IPS-NIHi7 (cell line): Measurements from ENCODE around the gene TCTN1.
"Not testable (repeated sequence)": the region's sequence is repeated elsewhere in the genome, so short reads cannot be mapped to it uniquely, and the experiment has no call there.

ENCODE experiments used
- DNase-seq: peaks from one replicate; pipeline ENCODE4 v3.0.0; 2012; ENCODE audit warnings: mixed read lengths; ENCODE audit errors: extremely low spot score

Gene TCTN1

DNA sequence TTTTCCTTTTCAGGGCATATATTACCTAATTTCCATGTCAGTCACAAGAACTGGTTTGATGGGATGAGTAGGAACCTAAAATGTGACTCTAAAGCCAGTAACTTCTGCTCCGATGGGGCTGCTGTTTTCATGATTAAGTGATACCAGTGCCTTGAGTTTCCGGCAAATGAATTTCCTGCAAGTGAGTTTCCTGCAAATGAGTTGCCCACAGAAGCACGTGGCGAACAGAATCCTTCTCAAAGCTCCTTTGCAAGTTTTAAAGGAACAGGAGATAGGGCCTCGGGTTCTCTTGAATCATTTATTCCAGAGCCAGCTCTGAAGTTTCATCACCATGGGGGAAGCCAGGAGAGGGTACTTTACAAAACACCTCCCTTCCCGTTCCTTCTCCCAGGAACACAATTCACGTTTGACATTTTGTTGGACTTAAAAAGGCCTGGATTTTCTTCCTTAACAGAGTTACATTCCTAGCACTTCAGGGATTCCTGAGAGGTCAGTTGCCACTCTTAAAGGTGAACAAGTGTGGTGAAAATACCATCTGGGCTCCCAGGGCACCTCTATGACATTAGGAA lies 28.6 kb upstream of the TCTN1 start:
- no peak for DNase-seq

DNA sequence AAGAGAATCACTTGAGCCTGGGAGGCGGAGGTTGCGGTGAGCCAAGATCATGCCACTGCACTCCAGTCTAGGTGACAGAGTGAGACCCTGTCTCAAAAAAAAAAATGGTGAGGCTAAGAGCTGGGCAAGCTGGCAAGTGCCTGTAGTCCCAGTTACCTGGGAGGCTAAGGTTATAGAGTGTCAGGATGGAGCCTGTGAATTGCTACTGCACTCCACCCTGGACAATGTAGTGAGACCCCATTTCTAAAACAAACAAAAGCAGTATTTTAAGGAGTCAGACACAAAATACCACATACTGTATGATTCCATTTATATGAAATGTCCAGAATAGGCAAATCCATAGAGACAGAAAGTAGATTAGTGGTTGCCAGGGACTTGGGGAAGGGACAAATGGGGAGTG lies 26.8 kb upstream of the TCTN1 start:
- DNase-seq, result not testable (repeated sequence)

DNA sequence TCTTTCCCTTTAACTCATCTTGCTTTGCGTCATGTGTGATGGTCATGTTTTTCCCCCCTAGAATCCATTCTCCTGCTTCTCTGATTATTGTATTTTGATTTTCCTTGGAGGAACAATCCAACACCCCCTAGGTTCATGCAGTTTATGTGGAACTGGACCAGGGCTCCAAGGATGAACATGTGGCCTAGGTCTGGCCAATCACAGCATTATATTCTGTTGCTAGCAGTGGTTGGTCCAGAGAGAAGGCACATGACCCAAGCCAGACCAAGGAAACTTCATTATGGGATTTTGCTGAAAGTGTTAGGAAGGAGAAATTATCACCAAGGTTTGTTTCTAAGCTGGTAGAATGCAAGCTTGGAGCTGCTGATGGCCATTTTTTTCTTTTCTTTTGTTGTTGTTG lies 23.9 kb upstream of the TCTN1 start:
- DNase-seq, result no peak

DNA sequence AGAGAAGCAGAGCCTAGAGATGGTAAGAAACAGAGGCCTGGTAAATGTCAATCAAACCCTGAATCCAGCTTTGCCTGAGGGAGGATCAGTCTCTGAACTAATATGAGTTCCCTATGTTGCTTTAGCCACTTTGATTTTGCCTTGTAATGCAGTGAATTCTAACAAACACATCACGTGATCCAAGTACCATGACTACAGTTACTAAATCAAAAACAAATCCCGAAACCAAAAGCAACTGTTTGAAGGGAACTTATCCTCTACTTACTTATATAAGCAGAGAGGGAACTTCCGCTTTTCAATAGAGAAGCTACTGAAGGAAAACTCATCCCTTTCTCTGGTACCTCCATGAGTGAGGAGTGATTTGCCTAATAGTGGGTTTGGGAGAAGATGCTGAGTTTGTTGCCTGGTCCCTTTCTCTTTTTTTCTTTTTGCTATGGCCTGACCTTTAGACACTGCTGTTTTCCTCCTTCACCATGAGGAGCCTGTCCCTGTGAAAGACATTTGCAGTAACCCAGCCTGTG lies 23.1 kb upstream of the TCTN1 start:
- DNase-seq, result no peak

DNA sequence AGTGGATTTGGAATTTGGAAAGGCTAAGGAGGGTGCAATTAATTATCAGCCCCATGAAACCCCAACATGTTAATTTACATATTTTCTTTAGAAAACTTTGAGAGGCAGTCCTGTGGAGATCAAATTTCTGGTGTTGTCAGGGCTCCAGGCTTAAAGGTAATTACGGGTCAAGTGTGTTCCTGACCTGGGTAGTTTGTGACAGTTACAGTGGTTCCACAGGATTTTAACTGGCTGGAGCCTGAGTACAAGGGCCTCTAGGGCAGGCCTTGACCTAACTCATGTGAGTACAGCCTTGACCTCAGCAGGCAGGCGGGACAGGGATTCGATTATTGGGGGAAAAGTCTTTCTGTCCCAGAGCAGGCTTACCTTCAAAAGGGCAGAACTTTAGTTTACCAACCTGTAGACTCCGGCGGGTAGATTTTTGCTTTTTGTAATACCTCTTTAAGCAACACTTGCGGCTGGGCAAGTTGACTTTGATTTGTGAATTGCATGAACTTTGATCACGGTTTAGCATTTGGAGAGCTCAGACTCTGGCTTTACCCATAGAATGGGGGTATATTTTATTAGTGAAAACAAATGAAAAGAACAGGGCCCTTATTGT lies 22.4 kb upstream of the TCTN1 start:
- no peak for DNase-seq

DNA sequence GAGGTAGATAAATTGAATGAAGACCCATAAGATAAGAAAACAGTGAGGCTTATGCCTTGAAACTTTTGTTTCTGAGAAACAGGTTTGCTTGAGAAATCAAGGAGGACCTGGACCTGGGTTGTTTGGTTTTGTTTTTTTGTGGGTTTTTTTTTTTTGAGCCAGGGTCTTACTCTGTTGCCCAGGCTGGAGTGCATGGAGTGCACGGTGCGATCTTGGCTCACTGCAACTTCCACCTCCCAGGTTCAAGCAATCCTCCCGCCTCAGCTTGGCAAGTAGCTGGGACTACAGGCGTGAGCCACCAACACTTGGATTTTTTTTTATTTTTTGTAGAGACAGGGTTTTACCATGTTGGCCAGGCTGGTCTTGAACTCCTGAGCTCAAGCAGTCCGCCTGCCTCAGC lies 21.9 kb upstream of the TCTN1 start:
- DNase-seq, result no peak

DNA sequence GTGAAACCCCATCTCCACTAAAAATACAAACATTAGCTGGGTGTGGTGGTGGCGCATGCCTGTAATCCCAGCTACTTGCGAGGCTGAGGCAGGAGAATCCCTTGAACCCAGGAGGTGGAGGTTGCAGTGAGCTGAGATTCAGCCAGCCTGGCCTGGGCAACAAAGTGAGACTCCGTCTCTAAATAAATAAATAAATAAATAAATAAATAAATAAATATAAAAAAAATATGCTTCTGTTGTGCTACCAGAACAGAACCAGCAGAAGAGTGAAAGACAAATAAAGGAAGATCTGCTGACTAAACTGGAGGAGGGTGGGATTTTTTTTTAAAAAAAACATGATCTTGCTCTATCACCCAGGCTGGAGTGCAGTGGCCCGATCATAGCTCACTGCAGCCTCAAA lies 21.0 kb upstream of the TCTN1 start:
- DNase-seq, result not testable (repeated sequence)

DNA sequence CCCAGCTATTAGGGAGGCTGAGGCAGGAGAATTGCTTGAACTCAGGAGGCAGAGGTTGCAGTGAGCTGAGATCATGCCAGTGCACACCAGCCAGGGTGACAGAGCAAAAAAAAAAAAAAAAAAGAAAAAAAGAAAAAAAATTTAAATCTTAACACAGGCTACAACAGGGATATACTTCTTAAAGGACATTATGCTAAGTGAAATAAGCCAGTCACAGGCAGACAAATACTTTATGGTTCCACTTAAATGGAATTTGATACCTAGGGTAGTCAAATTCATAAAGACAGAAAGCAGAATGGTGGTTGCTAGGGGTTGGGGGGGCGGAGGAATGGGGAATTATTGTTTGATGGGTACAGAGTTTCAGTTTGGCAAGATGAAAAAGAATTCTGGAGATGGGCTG lies 16.0 kb upstream of the TCTN1 start:
- DNase-seq, result no peak

DNA sequence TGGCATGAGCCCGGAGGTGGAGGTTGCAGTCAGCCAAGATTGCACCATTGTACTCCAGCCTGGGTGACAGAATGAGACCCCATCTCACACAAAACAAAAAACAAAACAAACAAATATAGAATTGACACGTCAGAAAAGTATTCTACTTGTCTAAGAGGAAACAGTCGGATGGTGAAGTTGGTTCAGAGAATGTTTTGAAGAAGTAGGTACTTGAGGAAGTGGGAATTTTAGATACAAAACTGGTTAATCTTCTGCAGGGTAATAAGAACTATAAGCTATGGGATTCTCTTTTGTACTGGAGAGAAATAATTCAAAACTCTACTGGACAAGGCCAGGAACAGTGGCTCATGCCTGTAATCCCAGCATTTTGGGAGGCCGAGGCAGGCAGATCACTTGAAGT lies 14.6 kb upstream of the TCTN1 start:
- no peak for DNase-seq

DNA sequence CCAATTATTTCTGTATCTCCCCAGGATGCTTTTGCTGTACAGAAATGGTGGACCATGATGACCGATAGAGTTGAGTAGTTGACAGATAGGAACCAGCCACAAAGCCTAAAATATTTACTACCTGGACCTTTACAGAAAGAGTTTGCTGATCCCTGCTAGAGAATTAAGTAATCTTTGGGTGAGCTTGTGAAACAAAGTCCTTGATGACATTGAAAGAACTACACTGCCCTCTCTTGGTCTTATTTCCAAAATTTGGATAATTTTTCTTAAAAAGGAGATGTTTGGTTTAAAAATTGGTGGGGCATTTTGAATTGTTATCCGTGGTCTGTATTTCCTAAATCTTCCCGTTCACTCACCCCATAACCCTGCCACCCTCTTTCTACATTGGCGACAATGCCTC lies 13.7 kb upstream of the TCTN1 start:
- DNase-seq, result peak; percentile 26

DNA sequence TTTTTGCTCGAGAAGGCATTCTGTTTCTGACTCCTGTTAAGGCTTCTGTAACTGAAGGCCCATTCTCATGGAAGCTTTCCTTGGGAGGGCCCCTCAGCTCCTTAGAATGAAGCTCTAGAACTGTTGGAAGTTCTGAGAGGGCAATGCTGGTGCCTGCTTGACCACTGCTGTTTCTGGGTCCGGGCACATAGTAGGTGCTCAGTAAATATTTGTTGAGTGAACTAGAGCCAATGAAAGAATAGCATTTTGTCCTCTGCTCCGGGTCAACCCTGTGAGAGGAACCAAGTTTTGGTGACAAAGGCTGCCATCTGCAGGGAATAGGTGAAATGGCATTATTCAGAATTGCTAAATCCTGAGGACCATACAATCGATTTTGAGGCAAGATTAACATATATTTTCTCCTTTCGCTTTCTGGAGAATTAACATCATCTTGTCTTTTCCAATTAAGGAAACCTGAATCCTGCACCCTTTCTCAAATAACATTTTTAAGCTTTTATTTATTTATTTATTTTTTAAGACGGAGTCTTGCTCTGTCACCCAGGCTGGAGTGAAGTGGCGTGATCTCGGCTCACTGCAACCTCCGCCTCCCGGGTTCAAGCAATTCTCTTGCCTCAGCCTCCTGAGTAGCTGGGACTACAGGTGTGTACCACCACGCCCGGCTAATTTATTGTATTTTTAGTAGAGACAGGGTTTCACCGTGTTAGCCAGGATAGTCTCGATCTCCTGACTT lies 11.7 kb upstream of the TCTN1 start:
- peak; percentile 76 for DNase-seq

DNA sequence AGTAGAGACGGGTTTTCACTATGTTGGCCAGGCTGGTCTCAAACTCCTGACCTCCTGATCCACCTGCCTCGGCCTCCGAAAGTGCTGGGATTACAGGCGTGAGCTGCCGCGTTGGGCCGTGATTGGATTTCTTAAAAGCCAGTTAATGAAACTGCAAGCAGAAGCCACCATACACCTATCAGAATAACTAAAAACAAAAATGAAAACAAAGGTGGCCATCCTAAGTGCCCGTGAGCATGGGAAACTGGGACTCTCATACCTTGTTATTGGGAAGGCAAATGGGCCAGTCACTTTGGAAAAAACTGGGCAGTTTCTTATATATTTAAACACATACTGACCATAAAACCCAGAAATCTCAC lies 7.7 kb upstream of the TCTN1 start:
- no peak for DNase-seq

DNA sequence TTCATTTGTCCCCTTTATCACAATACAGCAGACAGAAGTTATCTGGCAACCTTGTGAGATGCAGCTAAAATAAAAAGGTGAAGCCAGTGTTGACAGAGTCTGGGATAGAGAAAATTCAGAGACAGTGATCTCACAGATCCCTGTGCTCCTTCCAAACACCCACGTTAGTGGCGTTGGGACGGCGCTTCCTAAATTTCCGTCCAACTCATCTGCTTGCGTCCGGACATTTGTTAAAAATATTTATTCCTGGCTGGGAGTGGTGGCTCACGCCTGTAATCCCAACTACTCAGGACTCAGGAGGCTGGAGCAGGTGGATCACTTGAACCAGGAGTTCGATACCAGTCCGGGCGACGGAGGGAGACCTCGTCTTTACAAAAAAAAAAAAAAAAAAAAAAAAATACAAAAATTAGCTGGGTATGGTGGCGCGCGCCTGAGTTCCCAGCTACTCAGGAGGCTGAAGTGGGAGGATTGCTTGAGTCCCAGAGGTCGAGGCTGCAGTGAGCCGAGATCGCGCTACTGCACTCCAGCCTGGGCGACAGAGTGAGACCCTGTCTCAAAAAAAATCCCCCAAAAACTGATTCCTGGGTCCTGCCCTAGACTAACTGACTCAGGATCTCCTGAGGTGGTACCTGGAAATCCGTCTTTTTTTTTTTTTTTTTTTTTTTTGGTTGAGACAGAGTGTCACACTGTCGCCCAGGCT lies 708 bp upstream of the TCTN1 start:
- no peak for DNase-seq

DNA sequence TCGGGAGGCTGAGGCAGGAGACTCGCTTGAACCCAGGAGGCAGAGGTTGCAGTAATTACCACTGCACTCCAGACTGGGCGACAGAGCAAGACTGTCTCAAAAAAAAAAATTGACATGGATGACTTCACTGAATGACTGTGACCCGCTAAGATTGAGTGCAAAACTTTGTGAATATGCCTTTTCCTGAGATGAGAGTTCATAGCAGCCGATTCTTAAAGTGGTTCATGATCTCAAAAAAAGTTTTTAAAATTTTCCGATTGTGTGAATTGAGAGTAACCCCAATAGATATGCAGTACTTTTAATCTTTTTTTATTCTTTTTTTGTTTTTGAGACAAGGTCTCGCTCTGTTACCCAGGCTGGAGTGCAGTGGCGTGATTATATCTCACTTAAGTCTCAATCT lies 1.2 kb downstream of the TCTN1 start:
- no peak for DNase-seq

DNA sequence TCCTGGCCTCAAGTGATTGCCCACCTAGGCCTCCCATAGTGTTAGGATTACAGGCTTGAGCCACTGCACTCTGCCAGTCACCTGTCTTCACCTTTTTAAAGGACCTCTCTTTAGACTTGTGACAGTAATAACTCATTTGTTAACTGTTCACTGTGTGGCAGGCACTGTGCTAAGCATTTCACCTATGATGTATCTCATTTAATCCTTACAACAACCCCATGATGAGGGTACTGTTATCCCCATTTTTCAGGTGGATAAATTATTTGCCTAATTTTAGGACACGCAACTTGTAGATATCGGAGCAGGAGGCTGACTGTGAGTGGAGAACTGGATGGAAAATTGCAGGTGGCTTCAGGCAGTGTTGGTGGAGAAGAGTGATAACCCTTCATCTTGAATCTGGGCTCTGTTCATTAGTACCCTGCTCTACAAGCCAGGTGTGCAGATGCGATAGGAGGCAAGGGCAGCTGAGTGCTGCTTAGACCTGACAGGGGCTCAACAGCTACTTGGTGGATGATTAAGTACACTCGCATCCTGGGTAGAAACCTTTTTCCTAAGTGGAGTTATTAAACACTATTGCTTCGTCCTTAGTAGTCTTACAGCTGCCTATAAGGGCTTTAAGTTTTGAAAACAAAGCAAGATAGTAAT lies 2.7 kb downstream of the TCTN1 start:
- no peak for DNase-seq

DNA sequence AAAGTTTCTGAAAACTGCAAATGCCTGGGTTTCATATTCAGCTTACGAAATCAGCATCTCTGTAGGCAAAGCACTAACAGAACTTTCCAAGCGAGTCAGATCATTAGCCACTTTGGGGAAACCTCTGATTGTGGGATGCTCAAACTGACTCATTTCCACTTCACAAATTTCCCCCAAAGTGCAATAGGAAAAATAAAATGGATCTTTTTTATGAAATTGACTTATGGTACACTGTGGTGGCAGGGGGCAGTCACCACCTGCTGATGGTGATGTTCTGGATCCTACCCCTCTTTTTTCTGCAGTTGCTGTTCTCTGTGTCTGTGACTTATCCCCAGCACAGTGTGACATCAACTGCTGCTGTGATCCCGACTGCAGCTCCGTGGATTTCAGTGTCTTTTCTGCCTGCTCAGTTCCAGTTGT lies 5.6 kb downstream of the TCTN1 start:
- DNase-seq, result no peak

DNA sequence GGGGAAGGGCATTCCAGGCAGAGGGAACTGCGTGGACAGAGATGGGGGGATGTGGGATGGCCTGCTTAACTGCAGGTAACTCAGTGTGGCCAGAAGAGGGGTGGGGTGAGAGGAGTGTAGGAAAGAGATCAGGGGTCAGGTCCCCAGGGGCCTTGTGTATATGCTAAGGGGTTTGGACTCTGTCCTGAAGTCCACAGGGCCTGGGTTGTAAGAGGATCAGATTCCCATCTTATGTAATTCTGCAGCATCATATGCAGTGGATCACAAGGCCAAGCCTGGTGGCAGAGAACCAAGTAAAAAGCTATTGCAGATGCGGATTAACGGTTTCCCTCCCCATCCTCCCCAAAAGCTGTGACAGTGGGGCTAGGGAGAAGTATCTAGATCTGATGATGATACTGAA lies 8.7 kb downstream of the TCTN1 start:
- DNase-seq, result no peak

DNA sequence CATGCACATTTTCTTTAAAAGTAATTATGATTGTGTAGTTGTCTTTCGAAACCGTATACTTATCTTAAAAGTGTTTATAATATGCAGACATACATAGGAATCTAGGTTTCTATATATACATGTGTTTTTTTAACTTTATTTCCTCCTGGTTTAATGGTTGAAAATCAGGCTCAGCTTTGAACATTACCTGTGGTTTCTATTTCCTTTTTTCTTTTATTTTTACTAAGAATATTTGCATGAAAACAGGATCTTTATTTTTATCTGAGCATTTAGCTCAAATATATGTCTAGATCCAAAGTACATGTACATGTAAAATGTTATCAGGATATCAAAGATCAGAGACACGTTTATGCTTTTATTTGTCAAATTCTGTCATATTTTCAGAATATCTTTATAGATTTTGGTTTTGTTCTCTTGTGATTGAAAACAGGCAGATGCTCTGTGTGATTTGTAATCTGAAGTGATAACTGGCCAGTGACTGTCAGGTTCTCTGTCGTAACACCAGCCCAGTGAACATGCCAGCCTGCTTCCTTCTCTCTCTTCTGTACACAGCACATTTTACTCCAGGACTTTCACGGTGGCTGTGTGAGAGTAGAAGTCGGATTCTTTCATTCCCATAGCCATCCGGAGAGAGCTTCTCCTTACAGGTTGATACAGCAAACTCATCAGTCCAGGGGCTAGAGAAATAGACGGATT lies 13.7 kb downstream of the TCTN1 start:
- no peak for DNase-seq

DNA sequence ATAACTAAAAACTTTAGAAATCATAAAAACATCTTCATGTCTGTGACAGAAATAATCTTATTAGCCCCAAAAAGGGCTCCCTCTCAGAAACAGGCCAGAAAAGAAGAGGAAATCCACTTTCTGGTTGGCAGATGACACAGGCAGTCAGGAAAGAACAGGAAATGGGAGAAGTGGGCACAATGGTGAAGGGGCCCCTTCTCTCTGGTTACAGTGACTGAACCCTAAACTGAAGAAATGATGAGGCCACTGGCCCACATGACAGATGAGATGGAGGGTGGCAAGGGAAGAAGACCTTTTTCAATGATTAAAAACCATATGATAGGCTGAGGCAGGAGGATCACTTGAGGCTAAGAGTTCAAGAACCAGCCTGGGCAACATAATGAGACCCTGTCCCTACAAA lies 21.1 kb downstream of the TCTN1 start:
- DNase-seq, result no peak

DNA sequence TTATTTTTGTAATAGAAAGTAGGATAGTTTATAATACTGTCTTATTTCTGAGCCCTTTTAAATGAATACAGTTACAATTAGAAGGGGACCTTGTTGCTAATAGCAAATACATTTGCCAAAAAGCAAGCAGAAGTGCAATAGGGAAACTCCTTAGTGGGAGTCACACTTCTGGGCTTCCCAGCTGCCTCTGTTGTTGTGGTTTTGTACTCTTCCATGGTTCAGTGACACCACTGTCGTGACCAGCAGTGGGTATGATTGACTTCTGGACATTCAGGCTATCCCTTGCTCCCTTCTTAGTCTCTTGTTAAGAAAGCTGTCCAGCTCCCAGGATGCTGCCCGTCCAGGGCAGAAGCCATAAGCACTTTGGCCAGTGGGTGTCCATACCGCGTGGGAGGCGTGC lies 22.6 kb downstream of the TCTN1 start:
- DNase-seq, result no peak

DNA sequence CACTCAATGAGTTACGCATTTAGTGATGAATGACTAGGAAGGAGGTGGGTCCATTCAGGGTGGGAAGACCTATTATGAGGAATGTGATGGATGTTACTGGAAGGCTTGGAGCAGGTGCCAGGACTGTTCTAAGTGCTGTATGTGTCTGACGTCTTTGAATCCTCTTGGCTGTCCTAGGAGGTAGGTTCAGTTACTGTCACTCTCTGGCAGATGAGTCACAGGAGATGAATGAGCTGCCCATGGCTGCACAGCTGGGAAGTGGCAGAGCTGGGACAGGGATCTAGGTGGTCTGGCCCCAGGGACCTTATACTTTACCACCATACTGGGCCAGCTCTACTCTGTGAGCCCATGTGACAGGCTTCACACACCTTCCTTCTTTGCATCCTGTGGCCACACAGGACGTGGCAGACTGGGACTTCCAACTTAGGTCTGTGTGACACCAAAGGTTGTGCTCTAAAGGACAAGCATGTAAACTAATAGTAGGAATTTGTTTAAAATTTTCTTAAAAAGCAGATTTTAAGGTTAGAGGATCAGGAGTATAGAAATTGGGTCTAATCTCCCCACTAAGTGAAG lies 24.0 kb downstream of the TCTN1 start:
- no peak for DNase-seq
